ENCODE data around the gene TRPC6. TPM values are rescaled to one million over a fixed set of nuclear protein-coding genes. Genes with fewer than 3 reads are reported as not detected.

The TRPC6 gene
- total RNA-seq, 1 donor: 0.63 TPM

DNA sequence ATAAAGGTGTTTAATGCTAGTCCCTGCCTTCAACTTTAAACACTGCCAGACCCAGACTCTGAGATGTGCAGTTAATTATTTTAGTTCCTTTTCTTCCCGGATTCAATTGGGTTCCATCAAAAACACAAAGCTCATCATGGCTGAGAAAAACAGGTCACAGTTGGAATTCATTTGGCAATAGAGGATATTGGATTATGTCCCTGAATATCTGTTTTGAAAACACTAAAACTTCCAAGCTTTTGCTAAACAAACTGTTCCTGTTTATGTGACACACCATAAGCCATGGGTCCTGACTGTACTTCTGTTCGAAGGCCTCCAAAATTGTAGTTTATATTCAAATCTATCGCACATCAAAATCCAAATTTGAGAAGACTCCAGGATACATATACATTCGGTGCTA, 150.7 kb downstream of the TRPC6 start:
- no peaks in the 10 kb centered on the region for H3K27me3 ChIP-seq (ENCODE audit: insufficient read depth, low read length)
- peaks cover 10% of the 10 kb centered on the region for H3K9me3 ChIP-seq (ENCODE audit: low read depth, low read length)
- H3K4me1 ChIP-seq (ENCODE audit: insufficient read depth, low read length): no peaks in the 10 kb centered on the region
- no peak overlapping the region for H3K4me3 ChIP-seq (ENCODE audit: low read length)

DNA sequence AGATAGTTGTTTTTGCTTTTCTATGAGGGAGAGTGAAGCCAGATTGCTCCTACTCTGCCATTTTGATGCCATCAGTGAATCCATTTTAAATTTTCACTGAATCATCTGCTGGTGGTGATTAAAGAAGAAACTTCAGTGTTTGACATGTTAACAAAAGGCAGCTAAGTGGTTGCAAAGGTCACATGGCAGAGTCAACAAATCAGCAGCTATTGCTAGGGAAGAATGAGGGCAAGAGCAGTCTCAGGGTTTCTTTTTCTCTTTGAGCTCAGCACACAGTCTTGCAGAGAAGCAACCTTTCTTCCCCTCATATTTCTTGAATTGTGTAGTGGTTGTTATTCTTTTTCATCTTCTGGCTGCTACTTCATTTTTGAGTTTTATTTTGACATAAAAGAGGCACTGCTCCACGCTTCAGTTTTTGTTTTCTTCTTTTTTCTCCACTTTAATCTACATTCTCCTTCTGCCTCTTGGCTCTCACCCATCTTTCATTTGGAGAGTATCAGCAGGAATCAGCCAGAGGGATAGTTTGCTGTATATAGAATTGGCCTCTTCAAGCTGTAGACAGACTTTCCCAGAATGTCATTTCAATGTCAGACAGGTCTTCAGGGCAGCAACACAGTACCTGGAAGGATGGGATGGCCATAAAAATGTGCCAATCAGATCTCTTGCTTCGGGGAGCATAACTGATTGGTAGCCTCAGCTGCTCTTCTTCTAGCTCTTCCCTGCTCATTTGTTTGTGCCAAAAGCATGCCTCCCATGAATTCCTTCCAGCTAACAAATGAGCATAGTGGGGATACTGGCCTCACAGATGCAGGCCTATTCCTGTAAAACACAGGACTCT, 153.9 kb downstream of the TRPC6 start:
- Histone ChIP-seq H3K27me3 (ENCODE audit: insufficient read depth, low read length) (no peaks in the 10 kb centered on the region), H3K4me3 (ENCODE audit: low read length) (no peak overlapping the region)

DNA sequence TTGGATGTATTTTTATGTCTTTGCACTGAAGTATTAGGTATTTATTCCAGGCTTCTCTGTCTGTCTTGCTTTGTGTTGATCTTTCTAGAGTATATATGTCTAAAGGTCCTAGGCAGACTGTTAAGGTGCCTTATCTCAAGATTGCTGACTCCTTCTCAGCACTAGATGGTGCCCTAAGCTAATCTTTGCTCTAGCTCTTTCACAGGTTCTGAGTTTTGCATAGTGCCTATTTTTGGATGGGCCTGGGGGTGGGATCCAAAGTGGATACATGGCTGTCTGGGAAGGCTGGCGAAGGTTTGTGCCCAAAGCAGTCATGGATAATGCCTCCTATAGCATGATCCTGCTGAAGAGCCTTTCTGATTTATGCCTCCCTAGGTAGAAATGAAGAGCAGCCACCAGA, 154.9 kb downstream of the TRPC6 start:
- H3K27me3 ChIP-seq (ENCODE audit: insufficient read depth, low read length): no peaks in the 10 kb centered on the region
- peaks cover 15% of the 10 kb centered on the region for H3K9me3 ChIP-seq (ENCODE audit: low read depth, low read length)
- H3K4me1 ChIP-seq (ENCODE audit: insufficient read depth, low read length): no peaks in the 10 kb centered on the region
- H3K4me3 ChIP-seq (ENCODE audit: low read length): no peak overlapping the region

More for the DNA sequence above, 153.9 kb downstream of the TRPC6 start:
- no peaks in the 10 kb centered on the region for H3K4me1 ChIP-seq (ENCODE audit: insufficient read depth, low read length)
- H3K9me3 ChIP-seq (ENCODE audit: low read depth, low read length): peaks cover 15% of the 10 kb centered on the region

DNA sequence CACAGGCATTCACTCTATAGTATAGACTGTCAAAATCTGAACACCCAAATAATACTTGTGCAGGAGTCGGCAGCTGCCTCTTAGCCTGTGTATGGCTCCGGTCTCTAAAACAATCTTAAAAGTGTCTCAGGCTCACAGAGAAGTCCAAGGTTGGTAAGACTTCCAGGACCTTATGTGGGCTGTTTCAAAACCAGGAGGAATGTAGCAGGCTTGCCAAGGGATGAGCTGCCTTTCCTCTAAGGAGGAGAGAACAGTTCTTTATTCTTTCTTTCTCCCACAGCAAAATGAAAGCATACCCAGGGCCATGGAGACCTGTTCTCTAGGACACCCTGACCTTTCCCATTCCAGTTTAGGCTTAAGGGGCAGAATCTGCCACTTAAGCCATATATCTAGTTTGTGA, 176.5 kb downstream of the TRPC6 start:
- Histone ChIP-seq H3K9me3 (ENCODE audit: low read depth, low read length) (no peaks in the 10 kb centered on the region), H3K4me3 (ENCODE audit: low read length) (no peak overlapping the region), H3K4me1 (ENCODE audit: insufficient read depth, low read length) (no peaks in the 10 kb centered on the region), H3K27me3 (ENCODE audit: insufficient read depth, low read length) (no peaks in the 10 kb centered on the region)

Data from mononuclear cell (primary cell).